KMS-11 (cell line): ENCODE data around the gene TRIOBP.
"Not testable (repeated sequence)": the region's sequence is repeated elsewhere in the genome, so short reads cannot be mapped to it uniquely, and the experiment has no call there.

Experiments used
- H2AFZ ChIP-seq: fragments of 200-600 bp; sonication (generic); 2 replicates; pipeline ENCODE4 v1.6.1; 2016; ENCODE audit warnings: antibody characterized with exemption, mixed run types, low read depth
- H3K27ac ChIP-seq: fragments of 200-600 bp; sonication (generic); 2 replicates; pipeline ENCODE4 v1.6.1; 2016; ENCODE audit warnings: mild to moderate bottlenecking, mixed run types
- H3K27me3 ChIP-seq: fragments of 200-600 bp; sonication (generic); 2 replicates; pipeline ENCODE4 v1.6.1; 2017; ENCODE audit warnings: mild to moderate bottlenecking, low read depth, mixed run types, moderate library complexity; ENCODE audit not compliant: insufficient read depth
- H3K36me3 ChIP-seq: fragments of 200-600 bp; sonication (generic); 2 replicates; pipeline ENCODE4 v1.6.1; 2017; ENCODE audit warnings: mild to moderate bottlenecking, mixed run types; ENCODE audit not compliant: insufficient read depth
- H3K4me1 ChIP-seq: fragments of 200-600 bp; sonication (generic); 2 replicates; pipeline ENCODE4 v1.6.1; 2016; ENCODE audit warnings: mild to moderate bottlenecking, low read depth, mixed run types; ENCODE audit not compliant: poor library complexity, severe bottlenecking
- H3K4me2 ChIP-seq: fragments of 200-600 bp; sonication (generic); 2 replicates; pipeline ENCODE4 v1.7.0; 2016; ENCODE audit warnings: mild to moderate bottlenecking, mixed run types
- H3K4me3 ChIP-seq: fragments of 200-600 bp; sonication (generic); IDR thresholded peaks from 2 replicates; pipeline ENCODE4 v1.6.1; 2017; ENCODE audit warnings: low read depth, low read length, mixed read lengths; ENCODE audit not compliant: insufficient read depth
- H3K79me2 ChIP-seq: fragments of 200-600 bp; sonication (generic); 2 replicates; pipeline ENCODE4 v1.6.1; 2016; ENCODE audit warnings: low read depth, mixed run types; ENCODE audit not compliant: insufficient read depth
- H3K9ac ChIP-seq: fragments of 200-600 bp; sonication (generic); 2 replicates; pipeline ENCODE4 v1.6.1; 2016; ENCODE audit warnings: mild to moderate bottlenecking, mixed run types
- H4K20me1 ChIP-seq: fragments of 200-600 bp; sonication (generic); 2 replicates; pipeline ENCODE4 v1.6.1; 2016; ENCODE audit warnings: mild to moderate bottlenecking, mixed run types; ENCODE audit not compliant: insufficient read depth
- TF ChIP-seq, protein P1 (sequence below): fragments of 200-600 bp; sonication (generic); conservative IDR thresholded peaks from 2 replicates; pipeline ENCODE4 v1.6.1; 2017; ENCODE audit warnings: low read depth, mild to moderate bottlenecking, antibody characterized with exemption, low read length, moderate library complexity, mixed read lengths

The TRIOBP gene

DNA sequence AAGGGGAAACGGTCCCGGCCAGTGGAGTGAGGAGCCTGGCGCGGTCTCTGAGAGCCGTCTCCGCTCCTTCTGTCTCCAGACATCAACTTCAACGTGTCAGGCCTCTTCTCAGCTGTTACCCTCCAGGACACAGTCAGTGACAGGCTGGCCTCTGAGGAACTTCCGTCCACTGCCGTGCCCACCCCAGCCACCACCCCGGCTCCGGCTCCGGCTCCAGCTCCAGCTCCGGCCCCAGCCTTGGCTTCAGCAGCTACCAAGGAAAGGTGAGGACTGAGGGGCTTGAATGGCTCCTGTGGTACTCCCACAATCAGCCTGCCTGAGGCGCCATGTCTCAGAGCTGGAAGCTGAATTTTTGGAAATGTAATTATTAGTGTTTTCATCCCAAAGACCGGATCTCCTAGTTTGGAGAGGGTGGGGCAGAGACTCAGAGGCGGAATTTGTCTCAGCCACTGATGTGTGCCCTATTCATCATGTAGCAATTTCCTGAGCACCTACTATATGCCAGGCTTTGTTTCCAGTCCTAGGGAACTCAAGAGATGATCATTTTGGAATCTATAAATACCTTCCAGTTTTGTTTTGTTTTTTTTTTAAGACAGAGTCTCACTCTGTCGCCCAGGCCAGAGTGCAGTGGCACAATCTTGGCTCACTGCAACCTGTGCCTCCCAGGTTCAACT, 46.2 kb upstream of the TRIOBP start:
- TF ChIP-seq, protein P1, sequence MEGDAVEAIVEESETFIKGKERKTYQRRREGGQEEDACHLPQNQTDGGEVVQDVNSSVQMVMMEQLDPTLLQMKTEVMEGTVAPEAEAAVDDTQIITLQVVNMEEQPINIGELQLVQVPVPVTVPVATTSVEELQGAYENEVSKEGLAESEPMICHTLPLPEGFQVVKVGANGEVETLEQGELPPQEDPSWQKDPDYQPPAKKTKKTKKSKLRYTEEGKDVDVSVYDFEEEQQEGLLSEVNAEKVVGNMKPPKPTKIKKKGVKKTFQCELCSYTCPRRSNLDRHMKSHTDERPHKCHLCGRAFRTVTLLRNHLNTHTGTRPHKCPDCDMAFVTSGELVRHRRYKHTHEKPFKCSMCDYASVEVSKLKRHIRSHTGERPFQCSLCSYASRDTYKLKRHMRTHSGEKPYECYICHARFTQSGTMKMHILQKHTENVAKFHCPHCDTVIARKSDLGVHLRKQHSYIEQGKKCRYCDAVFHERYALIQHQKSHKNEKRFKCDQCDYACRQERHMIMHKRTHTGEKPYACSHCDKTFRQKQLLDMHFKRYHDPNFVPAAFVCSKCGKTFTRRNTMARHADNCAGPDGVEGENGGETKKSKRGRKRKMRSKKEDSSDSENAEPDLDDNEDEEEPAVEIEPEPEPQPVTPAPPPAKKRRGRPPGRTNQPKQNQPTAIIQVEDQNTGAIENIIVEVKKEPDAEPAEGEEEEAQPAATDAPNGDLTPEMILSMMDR: no peak
- Histone ChIP-seq H3K27ac (no peak overlapping the region), H3K4me3 (no peak overlapping the region), H3K36me3 (no peaks in the 10 kb centered on the region), H3K9ac (no peak overlapping the region), H3K27me3 (no peaks in the 10 kb centered on the region), H3K4me2 (no peak overlapping the region), H2AFZ (no peak overlapping the region), H4K20me1 (no peaks in the 10 kb centered on the region), H3K79me2 (no peaks in the 10 kb centered on the region), H3K4me1 (no peaks in the 10 kb centered on the region)

DNA sequence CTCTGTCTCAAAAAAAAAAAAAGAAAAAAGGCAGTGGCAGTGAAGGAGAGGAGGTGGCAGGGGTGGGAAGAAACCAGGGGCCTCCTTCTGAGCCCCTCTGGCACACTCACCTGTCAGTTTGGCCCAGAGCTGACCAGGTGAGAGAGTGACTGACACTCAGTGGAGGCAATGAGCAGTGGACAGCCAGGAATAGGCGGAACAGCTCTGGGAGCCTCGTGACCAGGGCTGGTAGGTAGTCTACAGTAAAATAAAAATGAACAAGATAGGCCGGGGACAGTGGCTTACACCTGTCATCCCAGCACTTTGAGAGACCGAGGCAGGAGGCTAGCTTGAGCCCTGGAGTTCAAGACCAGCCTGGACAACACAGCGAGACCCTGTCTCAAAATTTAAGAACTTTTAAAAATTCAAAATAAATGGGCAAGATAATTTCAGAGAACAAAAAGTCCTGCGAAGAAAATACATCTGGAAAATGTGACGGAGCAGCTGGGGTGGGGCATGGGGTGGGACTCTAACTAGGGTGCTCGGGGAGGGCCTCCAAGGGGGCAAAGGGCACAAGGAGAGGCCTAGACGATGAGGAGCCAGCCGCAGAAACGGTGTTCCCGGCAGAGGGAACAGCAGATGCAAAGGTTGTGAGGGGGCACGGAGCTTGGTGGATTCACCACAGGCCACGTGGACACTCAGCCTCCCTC, 42.1 kb upstream of the TRIOBP start:
- no peaks in the 10 kb centered on the region for H3K36me3 ChIP-seq
- H4K20me1 ChIP-seq: no peaks in the 10 kb centered on the region
- H3K27me3 ChIP-seq: no peaks in the 10 kb centered on the region
- H3K4me2 ChIP-seq: no peak overlapping the region
- H3K27ac ChIP-seq: no peak overlapping the region
- TF ChIP-seq, protein P1: no peak
- H2AFZ ChIP-seq: no peak overlapping the region
- no peak overlapping the region for H3K9ac ChIP-seq
- H3K4me1 ChIP-seq: peaks cover 10% of the 10 kb centered on the region
- H3K79me2 ChIP-seq: peaks cover 7% of the 10 kb centered on the region
- H3K4me3 ChIP-seq: no peak overlapping the region

DNA sequence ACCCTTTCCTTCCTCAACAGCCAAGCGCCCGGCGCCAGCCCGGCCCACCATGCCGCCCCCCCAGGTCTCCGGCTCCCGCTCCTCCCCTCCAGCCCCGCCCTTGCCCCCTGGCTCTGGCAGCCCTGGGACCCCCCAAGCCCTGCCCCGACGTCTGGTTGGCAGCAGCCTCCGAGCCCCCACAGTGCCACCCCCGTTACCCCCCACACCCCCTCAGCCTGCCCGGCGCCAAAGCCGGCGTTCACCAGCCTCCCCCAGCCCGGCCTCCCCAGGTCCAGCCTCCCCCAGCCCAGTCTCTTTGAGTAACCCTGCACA, 41.6 kb upstream of the TRIOBP start:
- H3K9ac ChIP-seq: no peak overlapping the region
- TF ChIP-seq, protein P1: no peak
- H3K4me1 ChIP-seq: peaks cover 15% of the 10 kb centered on the region

DNA sequence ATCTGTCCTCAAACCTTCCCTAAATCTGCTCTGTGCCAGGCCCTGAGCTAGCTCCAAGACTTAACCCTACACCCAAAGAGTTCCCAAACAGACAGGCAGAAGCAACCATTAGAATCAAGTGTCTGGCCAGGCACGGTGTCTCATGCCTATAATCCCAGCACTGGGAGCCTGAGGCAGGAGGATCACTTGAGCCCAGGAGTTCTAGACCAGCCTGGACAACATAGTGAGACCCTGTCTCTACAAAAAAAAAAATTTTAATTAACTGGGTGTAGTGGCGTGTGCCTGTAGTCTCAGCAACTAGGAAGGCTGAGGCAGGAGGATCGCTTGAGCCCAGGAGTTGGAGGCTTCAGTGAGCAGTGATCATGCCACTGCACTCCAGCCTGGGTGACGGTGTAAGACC, 40.3 kb upstream of the TRIOBP start:
- not testable (repeated sequence) for H3K4me2 ChIP-seq, H3K27ac ChIP-seq, H3K9ac ChIP-seq, H3K36me3 ChIP-seq, H3K4me3 ChIP-seq, H4K20me1 ChIP-seq, H2AFZ ChIP-seq, H3K27me3 ChIP-seq
- Histone ChIP-seq H3K4me1 (peaks cover 22% of the 10 kb centered on the region), H3K79me2 (peaks cover 24% of the 10 kb centered on the region)

More for the DNA sequence above, 41.6 kb upstream of the TRIOBP start:
- Histone ChIP-seq H3K27ac (no peak overlapping the region), H4K20me1 (peaks cover under 1% of the 10 kb centered on the region; the same call in 1 of the 2 replicates), H3K27me3 (no peaks in the 10 kb centered on the region), H3K4me2 (no peak overlapping the region), H3K36me3 (no peaks in the 10 kb centered on the region), H3K4me3 (no peak overlapping the region), H3K79me2 (peaks cover 12% of the 10 kb centered on the region), H2AFZ (no peak overlapping the region)

DNA sequence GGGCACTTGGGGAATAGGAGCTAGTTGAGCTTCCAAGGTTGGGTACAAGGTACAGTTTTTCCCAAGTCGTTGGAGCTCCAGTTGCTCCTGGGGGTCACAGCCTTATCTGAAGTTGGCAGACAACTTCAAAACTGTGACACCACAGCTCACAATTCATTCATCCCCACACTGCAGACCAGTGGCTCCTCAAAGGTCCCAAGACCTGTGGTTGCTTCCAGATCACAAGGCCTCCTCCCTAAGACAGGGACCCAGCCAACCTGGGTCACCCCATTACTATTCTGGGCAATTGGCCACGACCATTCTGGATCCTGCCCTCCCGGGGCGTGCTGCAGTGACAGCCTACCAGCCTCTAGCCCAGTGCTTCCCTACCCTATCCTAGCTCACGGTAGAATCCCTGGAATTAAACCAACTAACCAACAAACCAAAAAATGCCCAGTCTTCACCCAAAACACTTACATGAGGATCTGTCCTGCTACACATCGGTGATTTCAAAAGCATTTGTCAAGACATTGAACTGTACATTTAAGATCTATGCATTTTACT, 39.2 kb upstream of the TRIOBP start:
- Histone ChIP-seq H3K4me3 (no peak overlapping the region), H3K27me3 (no peaks in the 10 kb centered on the region), H3K79me2 (peaks cover 32% of the 10 kb centered on the region), H4K20me1 (peaks cover 7% of the 10 kb centered on the region), H3K4me2 (peak overlapping the region; percentile 85), H3K36me3 (no peaks in the 10 kb centered on the region), H3K27ac (peak overlapping the region; percentile 37; the same call in 1 of the 2 replicates), H3K4me1 (peaks cover 22% of the 10 kb centered on the region), H2AFZ (peak overlapping the region; percentile 91), H3K9ac (peak overlapping the region; percentile 16; the same call in 1 of the 2 replicates)
- TF ChIP-seq, protein P1: no peak
